Stimulated activated CD4-positive, alpha-beta T cell treated with anti-CD3 and anti-CD28 coated beads, TNF-alpha, amount 100 ng/mL, for 24 hours (primary cell): ENCODE data around the gene IQCK.

Source experiments
- DNase-seq, 3 experiments: peaks; one replicate each; pipeline ENCODE4 v3.0.0-alpha.2; 2020; ENCODE audit warnings: low read depth in 3 of 3

IQCK gene

GRCh38 chr16:19837331-19837980, 119.4 kb downstream of the IQCK start:
- no peak for DNase-seq

- DNase-seq: no peak
These were observed 120.1 kb downstream of the IQCK start for GRCh38 chr16:19837984-19838707.

- DNase-seq: no peak
These were observed 122.5 kb downstream of the IQCK start for GRCh38 chr16:19840524-19841110.

- DNase-seq: no peak
These were observed 123.1 kb downstream of the IQCK start for GRCh38 chr16:19841184-19841583.

GRCh38 chr16:19842426-19843157, 124.5 kb downstream of the IQCK start:
- DNase-seq: no peak

- no peak for DNase-seq
These were observed 125.3 kb downstream of the IQCK start for GRCh38 chr16:19843371-19843770.

GRCh38 chr16:19844945-19845641, 127.0 kb downstream of the IQCK start:
- DNase-seq: no peak

- no peak for DNase-seq
These were observed 128.4 kb downstream of the IQCK start for GRCh38 chr16:19846436-19846835.

- DNase-seq: no peak
These were observed 130.7 kb downstream of the IQCK start for GRCh38 chr16:19848756-19849155.

- DNase-seq: no peak
These were observed 132.2 kb downstream of the IQCK start for GRCh38 chr16:19850131-19850817.

- no peak for DNase-seq
These were observed 133.4 kb downstream of the IQCK start for GRCh38 chr16:19851476-19851875.

- DNase-seq: no peak
These were observed 135.2 kb downstream of the IQCK start for GRCh38 chr16:19853132-19853741.

GRCh38 chr16:19853742-19854542, 135.9 kb downstream of the IQCK start:
- DNase-seq: no peak

GRCh38 chr16:19854543-19854876, 136.4 kb downstream of the IQCK start:
- DNase-seq: no peak

GRCh38 chr16:19856120-19856519, 138.0 kb downstream of the IQCK start:
- no peak for DNase-seq

GRCh38 chr16:19857593-19858339, 139.7 kb downstream of the IQCK start:
- DNase-seq: no peak

GRCh38 chr16:19858340-19859018, 140.4 kb downstream of the IQCK start:
- no peak for DNase-seq

- DNase-seq: no peak
These were observed 141.1 kb downstream of the IQCK start for GRCh38 chr16:19859166-19859565.

- DNase-seq: no peak
These were observed 141.5 kb downstream of the IQCK start for GRCh38 chr16:19859603-19860002.
